ENCODE data around the gene RO60.
"Not testable (repeated sequence)": the region's sequence is repeated elsewhere in the genome, so short reads cannot be mapped to it uniquely, and the experiment has no call there.

Gene RO60

GRCh38 chr1:193040011-193040410 lies 19.4 kb upstream of the RO60 start:
- DNase-seq (ENCODE audit: low read depth) = no peak
- no peak for TF ChIP-seq CTCF (IDR thresholded peaks at IDR 0.05; ENCODE audit: insufficient read depth, low read depth, low read length, missing control alignments)
- no peak overlapping the region for H3K4me3 ChIP-seq (ENCODE audit: low read length)

- no peak for DNase-seq (ENCODE audit: low read depth)
- TF ChIP-seq CTCF (IDR thresholded peaks at IDR 0.05; ENCODE audit: insufficient read depth, low read depth, low read length, missing control alignments) = no peak
- H3K4me3 ChIP-seq (ENCODE audit: low read length) = no peak overlapping the region
Observed at GRCh38 chr1:193042766-193043691, 16.4 kb upstream of the RO60 start.

- DNase-seq (ENCODE audit: low read depth); H3K4me3 ChIP-seq (ENCODE audit: low read length): not testable (repeated sequence)
Observed at GRCh38 chr1:193048913-193049312, 10.5 kb upstream of the RO60 start.

GRCh38 chr1:193054169-193054675 lies 5.2 kb upstream of the RO60 start:
- no peak overlapping the region for H3K4me3 ChIP-seq (ENCODE audit: low read length)
- peak; percentile 51 for DNase-seq (ENCODE audit: low read depth)
- no peak for TF ChIP-seq CTCF (IDR thresholded peaks at IDR 0.05; ENCODE audit: insufficient read depth, low read depth, low read length, missing control alignments)

GRCh38 chr1:193058529-193059281 lies 707 bp upstream of the RO60 start:
- TF ChIP-seq CTCF (IDR thresholded peaks at IDR 0.05; ENCODE audit: insufficient read depth, low read depth, low read length, missing control alignments) = no peak
- peak; percentile 64 for DNase-seq (ENCODE audit: low read depth)
- peak overlapping the region; percentile 86 for H3K4me3 ChIP-seq (ENCODE audit: low read length)

GRCh38 chr1:193060115-193060403 lies 647 bp downstream of the RO60 start:
- peak overlapping the region; percentile 86 for H3K4me3 ChIP-seq (ENCODE audit: low read length)
- DNase-seq (ENCODE audit: low read depth) = no peak
- TF ChIP-seq CTCF (IDR thresholded peaks at IDR 0.05; ENCODE audit: insufficient read depth, low read depth, low read length, missing control alignments) = no peak

GRCh38 chr1:193060406-193060805 lies 994 bp downstream of the RO60 start:
- no peak for TF ChIP-seq CTCF (IDR thresholded peaks at IDR 0.05; ENCODE audit: insufficient read depth, low read depth, low read length, missing control alignments)
- H3K4me3 ChIP-seq (ENCODE audit: low read length) = peak overlapping the region; percentile 86
- no peak for DNase-seq (ENCODE audit: low read depth)

All from epithelial cell of esophagus (primary cell).